OCI-LY3 (cell line): ENCODE measurements around the gene KRTAP9-6.
"Not testable (repeated sequence)": the region's sequence is repeated elsewhere in the genome, so short reads cannot be mapped to it uniquely, and the experiment has no call there.

Experiments used
- EZH2phosphoT487 ChIP-seq: fragments of 200-600 bp; shearing (Covaris generic); IDR thresholded peaks from 2 replicates; pipeline ENCODE4 v1.6.1; 2018; ENCODE audit warnings: antibody characterized with exemption, mixed run types, low read depth
- TF ChIP-seq, protein P1 (sequence below): fragments of 200-600, 300-600 bp; sonication (generic); IDR thresholded peaks from 2 replicates; pipeline ENCODE4 v1.5.1; 2014; ENCODE audit warnings: antibody characterized with exemption, low read length, low read depth

DNA sequence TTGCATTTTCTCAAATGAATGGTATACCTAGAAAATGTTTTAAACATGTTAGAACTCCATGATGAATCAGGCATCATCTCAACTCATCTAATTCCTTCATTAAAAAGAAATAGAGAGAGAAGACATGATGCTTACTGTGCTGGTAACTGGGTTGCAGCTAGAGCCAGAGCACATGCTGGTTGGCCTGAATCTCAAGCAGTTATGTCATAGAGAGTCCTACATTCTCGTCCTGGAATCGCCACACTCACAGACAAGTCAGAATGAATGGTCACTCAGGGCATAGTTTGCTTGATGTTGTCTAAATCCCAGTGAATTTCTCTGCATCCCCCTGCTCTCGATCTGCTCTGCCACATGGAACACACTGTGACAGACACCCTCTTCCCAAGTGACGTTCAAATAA is 28.1 kb upstream of the KRTAP9-6 start:
- TF ChIP-seq, protein P1, sequence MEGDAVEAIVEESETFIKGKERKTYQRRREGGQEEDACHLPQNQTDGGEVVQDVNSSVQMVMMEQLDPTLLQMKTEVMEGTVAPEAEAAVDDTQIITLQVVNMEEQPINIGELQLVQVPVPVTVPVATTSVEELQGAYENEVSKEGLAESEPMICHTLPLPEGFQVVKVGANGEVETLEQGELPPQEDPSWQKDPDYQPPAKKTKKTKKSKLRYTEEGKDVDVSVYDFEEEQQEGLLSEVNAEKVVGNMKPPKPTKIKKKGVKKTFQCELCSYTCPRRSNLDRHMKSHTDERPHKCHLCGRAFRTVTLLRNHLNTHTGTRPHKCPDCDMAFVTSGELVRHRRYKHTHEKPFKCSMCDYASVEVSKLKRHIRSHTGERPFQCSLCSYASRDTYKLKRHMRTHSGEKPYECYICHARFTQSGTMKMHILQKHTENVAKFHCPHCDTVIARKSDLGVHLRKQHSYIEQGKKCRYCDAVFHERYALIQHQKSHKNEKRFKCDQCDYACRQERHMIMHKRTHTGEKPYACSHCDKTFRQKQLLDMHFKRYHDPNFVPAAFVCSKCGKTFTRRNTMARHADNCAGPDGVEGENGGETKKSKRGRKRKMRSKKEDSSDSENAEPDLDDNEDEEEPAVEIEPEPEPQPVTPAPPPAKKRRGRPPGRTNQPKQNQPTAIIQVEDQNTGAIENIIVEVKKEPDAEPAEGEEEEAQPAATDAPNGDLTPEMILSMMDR: not testable (repeated sequence)
- not testable (repeated sequence) for TF ChIP-seq EZH2phosphoT487
